ENCODE data around the gene SBF2. TPM values are rescaled to one million over a fixed set of nuclear protein-coding genes. Genes with fewer than 3 reads are reported as not detected.

The SBF2 gene
- total and polyA plus RNA-seq, 4 experiments from 2014 or later, result 0.50 to 15.4 (median 10.2) TPM

DNA sequence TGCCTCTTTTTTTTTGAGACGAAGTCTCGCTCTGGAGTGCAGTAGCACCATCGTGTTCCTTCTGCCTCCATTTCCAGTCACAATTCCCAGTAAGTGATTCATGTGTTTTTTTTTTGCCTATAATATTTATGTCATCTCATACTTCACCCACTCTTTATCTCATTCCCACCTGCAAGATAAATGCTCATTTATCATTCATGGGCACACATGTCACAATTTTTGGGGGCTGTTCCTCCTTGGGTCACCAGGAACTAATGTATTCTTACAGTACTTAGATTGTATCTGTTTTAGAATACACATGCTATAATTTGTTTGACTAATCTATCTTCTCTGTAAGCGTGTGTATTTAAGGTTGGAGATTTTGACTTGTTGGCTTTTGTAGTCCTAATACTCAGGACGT is 407.4 kb downstream of the SBF2 start:
- Mint-ChIP-seq H3K36me3 (peaks cover 0 to 1% of the 10 kb centered on the region in 2 donors), H3K4me3 (no peak overlapping the region), H3K27me3 (no peaks in the 10 kb centered on the region), H3K27ac (no peak overlapping the region), H3K9me3 (no peaks in the 10 kb centered on the region), H3K4me1 (peaks cover 0 to 5% (median under 1%) of the 10 kb centered on the region in 4 donors)
- Histone ChIP-seq H3K9me3 (ENCODE audit: control insufficient read depth in 1 of 2, low read length in 2 of 2) (no peaks in the 10 kb centered on the region), H3K27me3 (ENCODE audit: insufficient read depth, low read length) (no peaks in the 10 kb centered on the region), H3K27ac (ENCODE audit: low read depth, low read length) (no peak overlapping the region), H3K36me3 (ENCODE audit: insufficient read depth, low read length) (no peaks in the 10 kb centered on the region), H3K4me1 (ENCODE audit: insufficient read depth, low read length) (no peaks in the 10 kb centered on the region), H3K4me3 (ENCODE audit: low read length in 2 of 2) (no peak overlapping the region)
- intact Hi-C loops (cut with micrococcal nuclease), result no loop called here
- no peak for DNase-seq
- ChIA-PET CTCF (ENCODE audit: partially characterized antibody) (interaction anchor here (0.6 kb wide), 1 partner anchor 28 kb away, joined by 3 read pairs; no protein-coding TSS in a partner anchor), POLR2A (ENCODE audit: partially characterized antibody) (no interaction called here)

DNA sequence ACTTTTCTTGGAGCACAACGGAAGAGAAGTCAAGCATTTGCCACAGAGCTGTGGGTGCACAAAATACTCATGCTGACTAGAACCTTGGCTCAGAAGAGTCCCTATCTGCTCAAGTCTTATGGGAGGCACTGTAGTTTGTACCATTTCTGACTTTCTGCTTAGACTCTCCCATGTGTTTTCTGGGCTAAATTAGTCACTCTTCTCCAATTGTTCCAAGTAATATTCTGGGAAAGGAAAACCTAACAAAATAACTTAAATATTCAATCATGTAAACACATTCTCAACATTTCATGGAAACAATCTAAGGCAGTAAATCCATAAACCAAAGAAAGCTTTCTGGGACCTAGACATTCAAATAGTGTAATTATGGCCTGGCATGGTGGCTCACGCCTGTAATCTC is 409.4 kb downstream of the SBF2 start:
- Mint-ChIP-seq H3K4me3 (no peak overlapping the region), H3K9me3 (no peaks in the 10 kb centered on the region), H3K36me3 (peaks cover 0 to 1% of the 10 kb centered on the region in 2 donors), H3K27me3 (no peaks in the 10 kb centered on the region), H3K4me1 (no peaks in the 10 kb centered on the region), H3K27ac (no peak overlapping the region)
- Histone ChIP-seq H3K27me3 (ENCODE audit: insufficient read depth, low read length) (no peaks in the 10 kb centered on the region), H3K4me3 (ENCODE audit: low read length in 2 of 2) (no peak overlapping the region), H3K27ac (ENCODE audit: low read depth, low read length) (no peak overlapping the region), H3K9me3 (ENCODE audit: control insufficient read depth in 1 of 2, low read length in 2 of 2) (no peaks in the 10 kb centered on the region), H3K36me3 (ENCODE audit: insufficient read depth, low read length) (no peaks in the 10 kb centered on the region), H3K4me1 (ENCODE audit: insufficient read depth, low read length) (no peaks in the 10 kb centered on the region)
- CTCF ChIA-PET (ENCODE audit: partially characterized antibody), result no interaction called here
- POLR2A ChIA-PET (ENCODE audit: partially characterized antibody), result no interaction called here
- intact Hi-C loops (cut with micrococcal nuclease), result no loop called here
- no peak for DNase-seq

DNA sequence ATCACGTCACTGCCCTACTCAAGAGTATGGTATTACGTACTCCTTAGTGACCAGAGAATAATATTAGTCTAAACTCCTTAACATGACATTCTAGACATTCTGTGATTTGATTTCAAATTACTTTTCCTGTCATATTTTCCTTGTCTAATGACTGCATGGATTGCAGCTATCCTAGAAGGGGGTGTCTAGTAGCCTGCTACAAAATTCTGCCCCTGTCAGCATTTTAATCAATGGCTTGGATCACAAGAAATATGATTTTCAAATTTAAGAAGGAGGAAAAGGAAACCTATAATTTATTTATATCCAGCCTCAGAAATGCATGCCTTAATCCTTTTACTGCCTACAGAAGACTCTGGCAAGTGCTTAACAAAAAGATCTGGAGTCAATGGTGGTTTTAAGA is 413.4 kb downstream of the SBF2 start:
- CTCF ChIA-PET (ENCODE audit: partially characterized antibody), result no interaction called here
- H3K9me3 ChIP-seq (ENCODE audit: control insufficient read depth in 1 of 2, low read length in 2 of 2), result no peaks in the 10 kb centered on the region
- no peak for DNase-seq
- H3K4me3 Mint-ChIP-seq, result no peak overlapping the region
- H3K4me1 Mint-ChIP-seq, result no peaks in the 10 kb centered on the region
- H3K36me3 ChIP-seq (ENCODE audit: insufficient read depth, low read length), result no peaks in the 10 kb centered on the region
- no peaks in the 10 kb centered on the region for H3K9me3 Mint-ChIP-seq
- no peak overlapping the region for H3K27ac ChIP-seq (ENCODE audit: low read depth, low read length)
- peaks cover 1 to 13% of the 10 kb centered on the region in 2 donors for H3K36me3 Mint-ChIP-seq
- no peak overlapping the region for H3K27ac Mint-ChIP-seq
- no peaks in the 10 kb centered on the region for H3K27me3 ChIP-seq (ENCODE audit: insufficient read depth, low read length)
- POLR2A ChIA-PET (ENCODE audit: partially characterized antibody), result no interaction called here
- intact Hi-C loops (cut with micrococcal nuclease), result no loop called here
- no peak overlapping the region for H3K4me3 ChIP-seq (ENCODE audit: low read length in 2 of 2)
- H3K27me3 Mint-ChIP-seq, result no peaks in the 10 kb centered on the region
- no peaks in the 10 kb centered on the region for H3K4me1 ChIP-seq (ENCODE audit: insufficient read depth, low read length)

DNA sequence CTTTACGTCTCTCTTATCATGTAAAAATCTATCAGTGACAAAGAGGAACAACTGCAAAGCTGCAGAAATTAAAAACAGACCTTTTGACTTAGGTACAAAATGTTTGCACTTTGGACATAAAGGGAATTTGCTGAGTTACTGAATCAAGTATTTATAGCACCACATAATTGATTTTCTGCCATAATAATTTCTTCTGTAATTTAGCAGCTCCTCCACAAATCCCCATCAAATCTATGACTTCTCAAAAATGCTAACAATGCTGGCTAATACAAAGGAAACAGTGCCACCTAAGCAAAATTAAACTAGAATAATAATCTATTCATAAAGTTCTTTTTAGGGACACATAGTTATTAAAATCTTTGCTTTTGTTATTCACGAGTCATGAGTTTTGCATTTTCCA is 415.1 kb downstream of the SBF2 start:
- ChIA-PET POLR2A (ENCODE audit: partially characterized antibody) (no interaction called here), CTCF (ENCODE audit: partially characterized antibody) (no interaction called here)
- H3K27ac Mint-ChIP-seq, result no peak overlapping the region
- Histone ChIP-seq H3K9me3 (ENCODE audit: control insufficient read depth in 1 of 2, low read length in 2 of 2) (no peaks in the 10 kb centered on the region), H3K36me3 (ENCODE audit: insufficient read depth, low read length) (no peaks in the 10 kb centered on the region), H3K27ac (ENCODE audit: low read depth, low read length) (no peak overlapping the region), H3K4me1 (ENCODE audit: insufficient read depth, low read length) (no peaks in the 10 kb centered on the region), H3K4me3 (ENCODE audit: low read length in 2 of 2) (no peak overlapping the region), H3K27me3 (ENCODE audit: insufficient read depth, low read length) (no peaks in the 10 kb centered on the region)
- peaks cover 1 to 13% of the 10 kb centered on the region in 2 donors for H3K36me3 Mint-ChIP-seq
- intact Hi-C loops (cut with micrococcal nuclease), result no loop called here
- H3K27me3 Mint-ChIP-seq, result no peaks in the 10 kb centered on the region
- H3K9me3 Mint-ChIP-seq, result no peaks in the 10 kb centered on the region
- H3K4me1 Mint-ChIP-seq, result no peaks in the 10 kb centered on the region
- DNase-seq, result no peak
- no peak overlapping the region for H3K4me3 Mint-ChIP-seq

DNA sequence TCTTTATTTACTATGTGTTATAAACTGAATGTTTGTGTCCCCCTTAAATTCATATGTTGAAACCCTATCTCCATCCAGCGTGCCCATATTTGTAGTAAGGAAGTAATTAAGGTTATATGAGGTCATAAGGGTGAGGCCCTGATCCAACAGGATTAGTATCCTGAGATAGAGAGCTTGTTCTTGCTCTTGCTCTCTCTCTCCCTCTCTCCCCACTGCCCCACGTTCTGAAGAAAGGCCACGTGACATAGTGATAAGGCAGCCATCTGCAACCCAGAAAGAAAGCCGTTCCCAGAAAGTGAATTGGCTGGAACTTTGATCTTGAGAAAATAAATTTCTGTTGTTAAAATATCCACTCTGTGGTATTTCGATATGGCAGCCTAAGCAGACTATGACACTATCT is 417.7 kb downstream of the SBF2 start:
- no peaks in the 10 kb centered on the region for H3K36me3 ChIP-seq (ENCODE audit: insufficient read depth, low read length)
- H3K4me3 Mint-ChIP-seq, result no peak overlapping the region
- CTCF ChIA-PET (ENCODE audit: partially characterized antibody), result no interaction called here
- DNase-seq, result no peak
- POLR2A ChIA-PET (ENCODE audit: partially characterized antibody), result no interaction called here
- no peaks in the 10 kb centered on the region for H3K4me1 Mint-ChIP-seq
- H3K27ac Mint-ChIP-seq, result no peak overlapping the region
- H3K4me3 ChIP-seq (ENCODE audit: low read length in 2 of 2), result no peak overlapping the region
- no peaks in the 10 kb centered on the region for H3K4me1 ChIP-seq (ENCODE audit: insufficient read depth, low read length)
- H3K27me3 Mint-ChIP-seq, result no peaks in the 10 kb centered on the region
- no peaks in the 10 kb centered on the region for H3K9me3 ChIP-seq (ENCODE audit: control insufficient read depth in 1 of 2, low read length in 2 of 2)
- intact Hi-C loops (cut with micrococcal nuclease), result no loop called here
- peaks cover 0 to 4% (median under 1%) of the 10 kb centered on the region in 8 donors for H3K9me3 Mint-ChIP-seq
- H3K27ac ChIP-seq (ENCODE audit: low read depth, low read length), result no peak overlapping the region
- H3K27me3 ChIP-seq (ENCODE audit: insufficient read depth, low read length), result no peaks in the 10 kb centered on the region
- peaks cover 0 to 26% of the 10 kb centered on the region in 2 donors for H3K36me3 Mint-ChIP-seq

DNA sequence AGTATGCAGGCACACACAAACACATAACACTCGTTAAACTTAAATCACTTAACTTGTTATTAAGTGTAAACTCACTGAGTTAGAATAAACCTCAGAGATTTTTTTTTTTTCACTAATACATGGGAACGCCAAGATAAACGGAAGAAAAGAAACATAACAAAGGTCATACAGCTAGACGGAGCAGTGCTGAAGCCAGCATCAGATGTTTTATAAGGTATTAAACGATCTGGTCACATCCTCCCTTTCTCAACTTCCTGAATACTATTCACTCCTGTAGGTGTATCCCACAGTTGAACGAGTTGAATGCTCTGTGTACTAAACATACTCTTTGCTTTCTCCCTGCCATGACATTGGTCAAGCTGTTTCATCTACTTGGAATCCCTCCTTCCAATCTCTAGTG is 418.2 kb downstream of the SBF2 start:
- CTCF ChIA-PET (ENCODE audit: partially characterized antibody), result no interaction called here

DNA sequence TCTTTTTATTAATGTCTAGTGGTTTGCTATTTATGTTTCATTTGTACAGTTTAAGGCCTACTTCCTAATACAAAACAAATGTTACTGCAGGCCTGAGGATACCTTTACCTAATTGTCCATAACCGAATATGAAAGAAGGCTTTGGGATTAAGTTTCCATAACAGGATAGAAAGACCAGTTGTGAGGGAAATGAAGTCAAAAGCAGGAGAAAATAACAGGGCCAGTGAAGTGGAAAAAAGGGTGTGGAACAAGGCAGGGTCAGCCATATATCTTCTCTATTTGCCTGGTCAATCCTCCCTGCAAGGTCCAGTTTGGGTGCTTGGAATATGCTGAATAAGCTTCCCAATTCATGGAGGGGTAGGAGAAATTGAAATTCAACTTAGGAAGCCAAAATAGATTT is 418.6 kb downstream of the SBF2 start:
- CTCF ChIA-PET (ENCODE audit: partially characterized antibody), result interaction anchor here (2.0 kb wide), 1 partner anchor 15 kb away, joined by 7 read pairs; no protein-coding TSS in a partner anchor
- H3K27me3 ChIP-seq (ENCODE audit: insufficient read depth, low read length), result no peaks in the 10 kb centered on the region
- Mint-ChIP-seq H3K36me3 (peaks cover 0 to 32% of the 10 kb centered on the region in 2 donors), H3K9me3 (peaks cover 0 to 4% (median 1%) of the 10 kb centered on the region in 8 donors), H3K4me3 (no peak overlapping the region), H3K4me1 (no peaks in the 10 kb centered on the region), H3K27me3 (no peaks in the 10 kb centered on the region), H3K27ac (no peak overlapping the region)
- no peaks in the 10 kb centered on the region for H3K9me3 ChIP-seq (ENCODE audit: control insufficient read depth in 1 of 2, low read length in 2 of 2)
- no peak overlapping the region for H3K27ac ChIP-seq (ENCODE audit: low read depth, low read length)
- intact Hi-C loops (cut with micrococcal nuclease), result no loop called here
- no peaks in the 10 kb centered on the region for H3K36me3 ChIP-seq (ENCODE audit: insufficient read depth, low read length)
- H3K4me1 ChIP-seq (ENCODE audit: insufficient read depth, low read length), result no peaks in the 10 kb centered on the region
- DNase-seq, result no peak
- POLR2A ChIA-PET (ENCODE audit: partially characterized antibody), result no interaction called here
- H3K4me3 ChIP-seq (ENCODE audit: low read length in 2 of 2), result no peak overlapping the region

More for the DNA sequence above, 418.2 kb downstream of the SBF2 start:
- Histone ChIP-seq H3K4me1 (ENCODE audit: insufficient read depth, low read length) (no peaks in the 10 kb centered on the region), H3K9me3 (ENCODE audit: control insufficient read depth in 1 of 2, low read length in 2 of 2) (no peaks in the 10 kb centered on the region), H3K27me3 (ENCODE audit: insufficient read depth, low read length) (no peaks in the 10 kb centered on the region), H3K27ac (ENCODE audit: low read depth, low read length) (no peak overlapping the region), H3K36me3 (ENCODE audit: insufficient read depth, low read length) (no peaks in the 10 kb centered on the region), H3K4me3 (ENCODE audit: low read length in 2 of 2) (no peak overlapping the region)
- POLR2A ChIA-PET (ENCODE audit: partially characterized antibody), result no interaction called here
- intact Hi-C loops (cut with micrococcal nuclease), result no loop called here
- Mint-ChIP-seq H3K9me3 (peaks cover 0 to 4% (median 1%) of the 10 kb centered on the region in 8 donors), H3K27ac (no peak overlapping the region), H3K4me1 (no peaks in the 10 kb centered on the region), H3K4me3 (no peak overlapping the region), H3K27me3 (no peaks in the 10 kb centered on the region), H3K36me3 (peaks cover 0 to 30% of the 10 kb centered on the region in 2 donors)
- DNase-seq, result no peak

DNA sequence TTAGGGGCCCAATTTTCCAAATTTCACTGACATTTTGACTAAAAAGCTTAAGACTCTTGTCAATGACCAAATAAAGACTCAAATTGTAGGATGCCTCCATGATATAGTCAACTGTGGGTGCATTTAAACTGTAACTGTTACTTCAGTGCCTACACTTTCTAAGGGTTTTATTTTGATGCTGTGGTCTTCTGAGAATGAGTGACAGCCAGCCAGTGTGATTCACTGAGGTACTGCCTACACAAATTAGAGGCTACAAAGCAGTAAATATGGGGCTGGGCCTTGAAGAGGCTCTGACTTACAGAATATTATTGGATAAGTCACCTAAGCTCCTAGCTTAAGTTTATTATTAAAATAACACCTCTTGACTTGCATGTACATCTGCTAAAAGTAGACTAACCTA is 419.6 kb downstream of the SBF2 start:
- Histone ChIP-seq H3K27me3 (ENCODE audit: insufficient read depth, low read length) (no peaks in the 10 kb centered on the region), H3K36me3 (ENCODE audit: insufficient read depth, low read length) (no peaks in the 10 kb centered on the region), H3K27ac (ENCODE audit: low read depth, low read length) (no peak overlapping the region), H3K4me3 (ENCODE audit: low read length in 2 of 2) (no peak overlapping the region), H3K9me3 (ENCODE audit: control insufficient read depth in 1 of 2, low read length in 2 of 2) (no peaks in the 10 kb centered on the region), H3K4me1 (ENCODE audit: insufficient read depth, low read length) (no peaks in the 10 kb centered on the region)
- ChIA-PET CTCF (ENCODE audit: partially characterized antibody) (interaction anchor here (0.7 to 2.0 kb wide), 2 partner anchors 14 to 368 kb away, joined by 3 to 7 read pairs; no protein-coding TSS in a partner anchor), POLR2A (ENCODE audit: partially characterized antibody) (no interaction called here)
- H3K9me3 Mint-ChIP-seq, result peaks cover 0 to 4% (median 2%) of the 10 kb centered on the region in 8 donors
- H3K36me3 Mint-ChIP-seq, result peaks cover 7 to 40% of the 10 kb centered on the region in 2 donors
- no peak for DNase-seq
- intact Hi-C loops (cut with micrococcal nuclease), result no loop called here
- no peaks in the 10 kb centered on the region for H3K4me1 Mint-ChIP-seq
- H3K27me3 Mint-ChIP-seq, result no peaks in the 10 kb centered on the region
- H3K27ac Mint-ChIP-seq, result no peak overlapping the region
- no peak overlapping the region for H3K4me3 Mint-ChIP-seq
